Measurements from ENCODE around the gene NSUN2. TPM values are rescaled to one million over a fixed set of nuclear protein-coding genes. Genes with fewer than 3 reads are reported as not detected.

The NSUN2 gene
- polyA plus RNA-seq, 2 of the 4 experiments (the other 2 are of a cell fraction) = 95.7 to 101 TPM

GRCh38 chr5:6576861-6577501, 55.9 kb downstream of the NSUN2 start:
- H3K27ac ChIP-seq = no peak overlapping the region
- H3K4me2 ChIP-seq = no peak overlapping the region
- WGBS (ENCODE audit: missing lambda C conversion rate) = 50% methylated on average over 5 of the region's 5 CpGs
- H3K4me1 ChIP-seq = no peaks in the 10 kb centered on the region
- no peaks in the 10 kb centered on the region for H3K9me3 ChIP-seq
- DNase-seq (ENCODE audit: low read depth in 1 of 2, low spot score in 1 of 2) (peak; percentile 41 to 56), FAIRE-seq (no peak), ATAC-seq (peak; percentile 32 to 74; a peak in 4 of 6 replicates)
- CTCF ChIA-PET = interaction anchor here (0.6 to 2.7 kb wide), 10 partner anchors 8 to 1086 kb away, joined by 3 to 10 read pairs (median 4); no protein-coding TSS in a partner anchor
- TF ChIP-seq ATOH8 (CRISPR knock-in tag; IDR thresholded peaks at IDR 0.05; ENCODE audit: low read depth) (no peak), EHMT2 (IDR thresholded peaks at IDR 0.05; ENCODE audit: low read depth) (no peak), ZNF302 (CRISPR knock-in tag; IDR thresholded peaks at IDR 0.05) (no peak), SMC3 (IDR thresholded peaks at IDR 0.05) (peak; percentile 54; the same call in 2 of the 3 replicates), CHD4 (IDR thresholded peaks at IDR 0.05; ENCODE audit: borderline replicate concordance) (no peak), JUNB (IDR thresholded peaks at IDR 0.05) (no peak), CTCF (IDR thresholded peaks at IDR 0.05) (peak; percentile 65), FOSB (CRISPR knock-in tag; IDR thresholded peaks at IDR 0.05) (no peak), CBX2 (IDR thresholded peaks at IDR 0.05; ENCODE audit: borderline replicate concordance, low read depth) (no peak), NR3C1 (IDR thresholded peaks at IDR 0.05) (no peak), ELK1 (IDR thresholded peaks at IDR 0.05; ENCODE audit: low read depth, low read length) (no peak), SREBF2 (IDR thresholded peaks at IDR 0.05) (no peak), POLR2A (IDR thresholded peaks at IDR 0.05; ENCODE audit: low read length) (no peak), MAZ (IDR thresholded peaks at IDR 0.05; ENCODE audit: borderline replicate concordance, low read depth, low read length) (no peak), RAD21 (conservative IDR thresholded peaks at IDR 0.05 in 1 of 2, IDR thresholded peaks at IDR 0.05 in 1 of 2) (peak; percentile 69 to 81)
- POLR2A ChIA-PET = no interaction called here
- H3K4me3 ChIP-seq = no peak overlapping the region

- ChIA-PET POLR2A (no interaction called here), CTCF (interaction anchor here (1.2 to 2.9 kb wide), 3 partner anchors 10 to 1078 kb away, joined by 3 to 10 read pairs (median 6); no protein-coding TSS in a partner anchor)
- peak in 1 of 2 experiments; percentile 30; a peak in 2 of 6 replicates for ATAC-seq
Measured at GRCh38 chr5:6574537-6575245, 58.2 kb downstream of the NSUN2 start.

GRCh38 chr5:6574111-6574510, 58.7 kb downstream of the NSUN2 start:
- no peak overlapping the region for H3K27ac ChIP-seq
- TF ChIP-seq CEBPB (IDR thresholded peaks at IDR 0.05) = no peak
- TF ChIP-seq BHLHE40 (IDR thresholded peaks at IDR 0.05; ENCODE audit: low read depth, low read length) = no peak
- TF ChIP-seq CBX2 (IDR thresholded peaks at IDR 0.05; ENCODE audit: borderline replicate concordance, low read depth) = no peak
- TF ChIP-seq NFE2L2 (conservative IDR thresholded peaks at IDR 0.05; ENCODE audit: low read length) = no peak
- no peak for TF ChIP-seq FOSB (CRISPR knock-in tag; IDR thresholded peaks at IDR 0.05)
- TF ChIP-seq RNF2 (IDR thresholded peaks at IDR 0.05; ENCODE audit: borderline replicate concordance, low read depth) = no peak
- TF ChIP-seq NPAS2 (CRISPR knock-in tag; IDR thresholded peaks at IDR 0.05; ENCODE audit: borderline replicate concordance) = no peak
- TF ChIP-seq CBX8 (IDR thresholded peaks at IDR 0.05) = no peak
- no peak for TF ChIP-seq ZNF302 (CRISPR knock-in tag; IDR thresholded peaks at IDR 0.05)
- TF ChIP-seq SREBF2 (IDR thresholded peaks at IDR 0.05) = no peak
- no peak for TF ChIP-seq SMC3 (IDR thresholded peaks at IDR 0.05)
- TF ChIP-seq PHF8 (IDR thresholded peaks at IDR 0.05; ENCODE audit: borderline replicate concordance, low read depth) = no peak
- ChIA-PET CTCF (interaction anchor here (1.2 to 2.9 kb wide), 4 partner anchors 10 to 1077 kb away, joined by 3 to 10 read pairs (median 4); no protein-coding TSS in a partner anchor), POLR2A (no interaction called here)
- FAIRE-seq (no peak), ATAC-seq (no peak), DNase-seq (ENCODE audit: low read depth in 1 of 2, low spot score in 1 of 2) (no peak)
- H3K4me1 ChIP-seq = no peaks in the 10 kb centered on the region
- H3K4me2 ChIP-seq = no peak overlapping the region
- H3K4me3 ChIP-seq = no peak overlapping the region
- no peaks in the 10 kb centered on the region for H3K9me3 ChIP-seq
- 58% methylated on average over 11 of the region's 11 CpGs for WGBS (ENCODE audit: missing lambda C conversion rate)

More at GRCh38 chr5:6574537-6575245, 58.2 kb downstream of the NSUN2 start:
- Histone ChIP-seq H3K27ac (no peak overlapping the region), H3K4me3 (no peak overlapping the region), H3K4me2 (no peak overlapping the region), H3K9me3 (no peaks in the 10 kb centered on the region), H3K4me1 (no peaks in the 10 kb centered on the region)
- TF ChIP-seq RAD21 (conservative IDR thresholded peaks at IDR 0.05 in 1 of 2, IDR thresholded peaks at IDR 0.05 in 1 of 2) = peak; percentile 16 to 19; a peak in 2 of 5 replicates
- no peak for TF ChIP-seq MAFK (IDR thresholded peaks at IDR 0.05; ENCODE audit: partially characterized antibody)
- DNase-seq (ENCODE audit: low read depth in 1 of 2, low spot score in 1 of 2) (no peak), FAIRE-seq (no peak)
- 45% methylated on average over 11 of the region's 12 CpGs for WGBS (ENCODE audit: missing lambda C conversion rate)
